ENCODE measurements around the gene UBXN1. TPM values are rescaled to one million over a fixed set of nuclear protein-coding genes. Genes with fewer than 3 reads are reported as not detected.

Gene UBXN1
- total and polyA plus RNA-seq, 2 donors (not counting 1 experiment from before 2014, with no cell fraction given): 180 to 193 TPM

- Mint-ChIP-seq H3K4me1 (peaks cover 65% of the 10 kb centered on the region), H3K27ac (peak overlapping the region; percentile 95), H3K27me3 (no peaks in the 10 kb centered on the region), H3K4me3 (peak overlapping the region; percentile 92), H3K9me3 (ENCODE audit: insufficient read depth) (no peaks in the 10 kb centered on the region)
- no peak for ATAC-seq (ENCODE audit: low read depth)
- Histone ChIP-seq H3K79me2 (ENCODE audit: control insufficient read depth, insufficient read depth, low read length) (peaks cover 25% of the 10 kb centered on the region), H3K36me3 (replicated peaks in 1 of 2; ENCODE audit: control extremely low read depth in 1 of 2, control insufficient read depth in 1 of 2, extremely low read depth in 1 of 2, insufficient read depth in 2 of 2, low read length in 1 of 2) (peaks cover 0 to 27% of the 10 kb centered on the region in 2 experiments), H4K20me1 (ENCODE audit: control insufficient read depth, insufficient read depth, low read length, poor library complexity, severe bottlenecking) (no peaks in the 10 kb centered on the region), H3K27me3 (replicated peaks in 1 of 4; ENCODE audit: control extremely low read depth in 1 of 4, control insufficient read depth in 3 of 4, insufficient read depth in 4 of 4, low read length in 3 of 4) (no peaks in the 10 kb centered on the region), H3K4me2 (replicated peaks; ENCODE audit: low read depth, low read length, poor library complexity, severe bottlenecking) (peak overlapping the region; percentile 95), H3K9me3 (ENCODE audit: control extremely low read depth in 1 of 3, control insufficient read depth in 2 of 3, insufficient read depth in 1 of 3, low read length in 2 of 3) (no peaks in the 10 kb centered on the region), H3K9ac (ENCODE audit: low read length) (peak overlapping the region; percentile 89), H3K4me3 (ENCODE audit: control extremely low read depth in 1 of 5, extremely low read depth in 1 of 5, insufficient read depth in 1 of 5, low read depth in 2 of 5, low read length in 4 of 5) (peak overlapping the region; percentile 66 to 91 (median 87)), H3K27ac (ENCODE audit: low read length in 2 of 2) (peak overlapping the region; percentile 90 to 93), H3K4me1 (ENCODE audit: control insufficient read depth in 2 of 2, insufficient read depth in 2 of 2, low read length in 2 of 2) (peaks cover 39 to 52% of the 10 kb centered on the region in 2 donors), H2AFZ (ENCODE audit: insufficient read depth, low read depth, low read length, poor library complexity, severe bottlenecking) (peak overlapping the region; percentile 99)
- DNase-seq: no peak
- ChIA-PET CTCF (interaction anchor here (0.8 to 1.4 kb wide), 6 partner anchors 18 to 115 kb away, joined by 3 to 5 read pairs (median 3); partner anchors contain the start of genes C11orf98, CSKMT, HNRNPUL2 and UQCC3), POLR2A (interaction anchor here (0.6 to 6.5 kb wide), 20 partner anchors 19 to 173 kb away, joined by 3 to 66 read pairs (median 5); partner anchors contain the start of genes B3GAT3, C11orf98, CSKMT and EEF1G)
- TF ChIP-seq CTCF (IDR thresholded peaks at IDR 0.05) (no peak), EZH2 (IDR thresholded peaks at IDR 0.05; ENCODE audit: borderline replicate concordance, insufficient read depth, low read depth, low read length, poor library complexity, severe bottlenecking) (no peak)
- 0% methylated on average over 7 of the region's 7 CpGs for WGBS (ENCODE audit: insufficient coverage)
- intact Hi-C loops (cut with micrococcal nuclease): loop anchor here (1.0 to 5.0 kb wide), 11 partner anchors 19 to 149 kb away; partner anchors contain the start of genes EEF1G, GANAB, HNRNPUL2 and INTS5
Observed at GRCh38 chr11:62708793-62709192, 29.9 kb upstream of the UBXN1 start.

- Histone ChIP-seq H3K79me2 (ENCODE audit: control insufficient read depth, insufficient read depth, low read length) (peaks cover 25% of the 10 kb centered on the region), H2AFZ (ENCODE audit: insufficient read depth, low read depth, low read length, poor library complexity, severe bottlenecking) (peak overlapping the region; percentile 99), H3K27ac (ENCODE audit: low read length in 2 of 2) (peak overlapping the region; percentile 90 to 93), H3K4me1 (ENCODE audit: control insufficient read depth in 2 of 2, insufficient read depth in 2 of 2, low read length in 2 of 2) (peaks cover 39 to 52% of the 10 kb centered on the region in 2 donors), H3K4me2 (replicated peaks; ENCODE audit: low read depth, low read length, poor library complexity, severe bottlenecking) (peak overlapping the region; percentile 95), H3K9ac (ENCODE audit: low read length) (peak overlapping the region; percentile 89), H3K27me3 (replicated peaks in 1 of 4; ENCODE audit: control extremely low read depth in 1 of 4, control insufficient read depth in 3 of 4, insufficient read depth in 4 of 4, low read length in 3 of 4) (no peaks in the 10 kb centered on the region), H3K4me3 (ENCODE audit: control extremely low read depth in 1 of 5, extremely low read depth in 1 of 5, insufficient read depth in 1 of 5, low read depth in 2 of 5, low read length in 4 of 5) (peak overlapping the region in 4 of 5 experiments; percentile 66 to 91 (median 81)), H4K20me1 (ENCODE audit: control insufficient read depth, insufficient read depth, low read length, poor library complexity, severe bottlenecking) (no peaks in the 10 kb centered on the region), H3K9me3 (ENCODE audit: control extremely low read depth in 1 of 3, control insufficient read depth in 2 of 3, insufficient read depth in 1 of 3, low read length in 2 of 3) (no peaks in the 10 kb centered on the region), H3K36me3 (replicated peaks in 1 of 2; ENCODE audit: control extremely low read depth in 1 of 2, control insufficient read depth in 1 of 2, extremely low read depth in 1 of 2, insufficient read depth in 2 of 2, low read length in 1 of 2) (peaks cover 0 to 23% of the 10 kb centered on the region in 2 experiments)
- Mint-ChIP-seq H3K9me3 (ENCODE audit: insufficient read depth) (no peaks in the 10 kb centered on the region), H3K27ac (peak overlapping the region; percentile 95), H3K4me1 (peaks cover 61% of the 10 kb centered on the region), H3K27me3 (no peaks in the 10 kb centered on the region), H3K4me3 (peak overlapping the region; percentile 92)
- intact Hi-C loops (cut with micrococcal nuclease): loop anchor here (2.0 to 5.0 kb wide), 5 partner anchors 78 to 149 kb away; partner anchors contain the start of genes EEF1G, TMEM179B and TUT1
- WGBS (ENCODE audit: insufficient coverage): 96% methylated on average over 5 of the region's 5 CpGs
- TF ChIP-seq EZH2 (IDR thresholded peaks at IDR 0.05; ENCODE audit: borderline replicate concordance, insufficient read depth, low read depth, low read length, poor library complexity, severe bottlenecking): no peak
- TF ChIP-seq CTCF (IDR thresholded peaks at IDR 0.05): no peak
- DNase-seq: no peak
- ChIA-PET POLR2A (interaction anchor here (0.5 to 6.5 kb wide), 11 partner anchors 19 to 320 kb away, joined by 3 to 66 read pairs (median 11); partner anchors contain the start of genes B3GAT3, C11orf98, CSKMT and HNRNPUL2), CTCF (interaction anchor here (0.8 to 1.4 kb wide), 6 partner anchors 11 to 78 kb away, joined by 3 to 5 read pairs (median 3); partner anchors contain the start of genes HNRNPUL2 and UQCC3)
- no peak for ATAC-seq (ENCODE audit: low read depth)
Observed at GRCh38 chr11:62708392-62708791, 29.5 kb upstream of the UBXN1 start.

Measured in B cell (primary cell).